Measurements from ENCODE around the gene NRSN1. TPM values are rescaled to one million over a fixed set of nuclear protein-coding genes. Genes with fewer than 3 reads are reported as not detected.

Gene NRSN1
- total RNA-seq, 1 donor from 2014 or later, result not detected

- H3K4me3 Mint-ChIP-seq (ENCODE audit: unreplicated experiment), result no peak overlapping the region
- no peak for TF ChIP-seq CTCF (IDR thresholded peaks at IDR 0.05; ENCODE audit: unreplicated experiment)
- H3K4me1 Mint-ChIP-seq (ENCODE audit: unreplicated experiment), result peaks cover 8% of the 10 kb centered on the region
- no peaks in the 10 kb centered on the region for H3K27me3 Mint-ChIP-seq (ENCODE audit: unreplicated experiment)
- H3K9me3 Mint-ChIP-seq (ENCODE audit: unreplicated experiment), result no peaks in the 10 kb centered on the region
- H3K36me3 Mint-ChIP-seq (ENCODE audit: low read depth, unreplicated experiment), result no peaks in the 10 kb centered on the region
- H3K27ac Mint-ChIP-seq (ENCODE audit: unreplicated experiment), result no peak overlapping the region
- DNase-seq (ENCODE audit: low spot score), result no peak
Observed at GRCh38 chr6:24145690-24146131, 19.7 kb downstream of the NRSN1 start.

GRCh38 chr6:24146871-24147270, 20.9 kb downstream of the NRSN1 start:
- H3K36me3 Mint-ChIP-seq (ENCODE audit: low read depth, unreplicated experiment), result no peaks in the 10 kb centered on the region
- no peaks in the 10 kb centered on the region for H3K27me3 Mint-ChIP-seq (ENCODE audit: unreplicated experiment)
- H3K27ac Mint-ChIP-seq (ENCODE audit: unreplicated experiment), result no peak overlapping the region
- no peaks in the 10 kb centered on the region for H3K4me1 Mint-ChIP-seq (ENCODE audit: unreplicated experiment)
- no peaks in the 10 kb centered on the region for H3K9me3 Mint-ChIP-seq (ENCODE audit: unreplicated experiment)
- no peak for DNase-seq (ENCODE audit: low spot score)
- H3K4me3 Mint-ChIP-seq (ENCODE audit: unreplicated experiment), result no peak overlapping the region
- no peak for TF ChIP-seq CTCF (IDR thresholded peaks at IDR 0.05; ENCODE audit: unreplicated experiment)

- H3K4me1 Mint-ChIP-seq (ENCODE audit: unreplicated experiment), result no peaks in the 10 kb centered on the region
Observed at GRCh38 chr6:24147511-24148153, 21.6 kb downstream of the NRSN1 start.

GRCh38 chr6:24148154-24148570, 22.1 kb downstream of the NRSN1 start:
- no peak for TF ChIP-seq CTCF (IDR thresholded peaks at IDR 0.05; ENCODE audit: unreplicated experiment)
- H3K27ac Mint-ChIP-seq (ENCODE audit: unreplicated experiment), result no peak overlapping the region
- no peaks in the 10 kb centered on the region for H3K36me3 Mint-ChIP-seq (ENCODE audit: low read depth, unreplicated experiment)
- DNase-seq (ENCODE audit: low spot score), result no peak
- H3K4me3 Mint-ChIP-seq (ENCODE audit: unreplicated experiment), result no peak overlapping the region
- no peaks in the 10 kb centered on the region for H3K4me1 Mint-ChIP-seq (ENCODE audit: unreplicated experiment)
- H3K27me3 Mint-ChIP-seq (ENCODE audit: unreplicated experiment), result no peaks in the 10 kb centered on the region
- no peaks in the 10 kb centered on the region for H3K9me3 Mint-ChIP-seq (ENCODE audit: unreplicated experiment)

More at GRCh38 chr6:24147511-24148153, 21.6 kb downstream of the NRSN1 start:
- no peak for DNase-seq (ENCODE audit: low spot score)
- H3K9me3 Mint-ChIP-seq (ENCODE audit: unreplicated experiment), result no peaks in the 10 kb centered on the region
- no peaks in the 10 kb centered on the region for H3K36me3 Mint-ChIP-seq (ENCODE audit: low read depth, unreplicated experiment)
- no peak overlapping the region for H3K4me3 Mint-ChIP-seq (ENCODE audit: unreplicated experiment)
- no peak for TF ChIP-seq CTCF (IDR thresholded peaks at IDR 0.05; ENCODE audit: unreplicated experiment)
- no peak overlapping the region for H3K27ac Mint-ChIP-seq (ENCODE audit: unreplicated experiment)
- H3K27me3 Mint-ChIP-seq (ENCODE audit: unreplicated experiment), result no peaks in the 10 kb centered on the region

GRCh38 chr6:24148684-24149083, 22.7 kb downstream of the NRSN1 start:
- no peak overlapping the region for H3K27ac Mint-ChIP-seq (ENCODE audit: unreplicated experiment)
- H3K4me1 Mint-ChIP-seq (ENCODE audit: unreplicated experiment), result no peaks in the 10 kb centered on the region
- TF ChIP-seq CTCF (IDR thresholded peaks at IDR 0.05; ENCODE audit: unreplicated experiment), result no peak
- no peak for DNase-seq (ENCODE audit: low spot score)
- H3K36me3 Mint-ChIP-seq (ENCODE audit: low read depth, unreplicated experiment), result no peaks in the 10 kb centered on the region
- no peaks in the 10 kb centered on the region for H3K27me3 Mint-ChIP-seq (ENCODE audit: unreplicated experiment)
- H3K9me3 Mint-ChIP-seq (ENCODE audit: unreplicated experiment), result no peaks in the 10 kb centered on the region
- no peak overlapping the region for H3K4me3 Mint-ChIP-seq (ENCODE audit: unreplicated experiment)

Measured in endothelial cell (in vitro differentiated cells).